GM12878 (cell line): ENCODE data around the gene COX17. TPM values are rescaled to one million over a fixed set of nuclear protein-coding genes. Genes with fewer than 3 reads are reported as not detected.

Experiments
- ATAC-seq: fragments of 200-7000 bp; cut with Tn5 transposase; 3 replicates; pipeline ENCODE4 v1.9.1; 2020; ENCODE audit warnings: mild to moderate bottlenecking, moderate library complexity
- BruUV-seq: library from RNA; stranded (reverse); fragments of 400-500 nt; replicated peaks from 2 replicates; lab custom pipeline; 2021; lab: Mats Ljungman, UMichigan
- CTCF ChIA-PET: fragments of 300-600 bp; sonication (Branson Sonifier 250); formaldehyde crosslinking; extraction: SDS; loops from one replicate; lab custom pipeline; 2021; ENCODE audit warnings: inconsistent platforms; lab: Yijun Ruan, JAX
- POLR2A ChIA-PET: fragments of 350-600 bp; formaldehyde crosslinking; extraction: SDS; loops from one replicate; lab custom pipeline; 2021; ENCODE audit warnings: inconsistent platforms; lab: Charles Lee
- RAD21 ChIA-PET: fragments of 300-600 bp; sonication (Branson Sonifier 250); formaldehyde crosslinking; loops from one replicate; lab custom pipeline; 2023; ENCODE audit warnings: antibody characterized with exemption; ENCODE audit not compliant: unreplicated experiment; lab: Charles Lee
- SMC1A ChIA-PET: fragments of 300-600 bp; sonication (Branson Sonifier 250); formaldehyde crosslinking; loops from one replicate; lab custom pipeline; 2023; ENCODE audit not compliant: unreplicated experiment, uncharacterized antibody; lab: Charles Lee
- DNase-seq: peaks from one replicate; pipeline ENCODE4 v3.0.0-alpha.2; 2011; ENCODE audit warnings: low read depth, low spot score
- FAIRE-seq: peaks from 3 replicates; lab custom pipeline; 2011; peaks lifted over from hg19 to GRCh38; lab: Jason Lieb, UNC
- H2AFZ ChIP-seq: 2 replicates; pipeline ENCODE4 v1.6.0; 2011; ENCODE audit warnings: low read depth, low read length, control low read depth; ENCODE audit not compliant: control insufficient read depth
- H3K27ac ChIP-seq: 2 replicates; pipeline ENCODE4 v1.5.1; 2011; ENCODE audit warnings: control low read depth; ENCODE audit not compliant: control insufficient read depth, insufficient read depth
- H3K27me3 ChIP-seq, 2 experiments: replicated peaks in 1 of 2; 2 replicates each; pipeline versions ENCODE4 v1.6.0 to v1.6.1; 2011; ENCODE audit warnings: low read length in 1 of 2; ENCODE audit not compliant: control insufficient read depth in 2 of 2, insufficient read depth in 2 of 2
- H3K36me3 ChIP-seq, 2 experiments: 2 replicates each; pipeline ENCODE4 v1.5.1; 2011; ENCODE audit warnings: low read length in 1 of 2; ENCODE audit not compliant: control insufficient read depth in 2 of 2, insufficient read depth in 2 of 2
- H3K4me1 ChIP-seq: 2 replicates; pipeline ENCODE4 v1.6.1; 2011; ENCODE audit warnings: mild to moderate bottlenecking, low read length, moderate library complexity, mixed read lengths; ENCODE audit not compliant: control insufficient read depth, insufficient read depth
- H3K4me2 ChIP-seq: 2 replicates; pipeline ENCODE4 v1.6.0; 2011; ENCODE audit warnings: control low read depth; ENCODE audit not compliant: control insufficient read depth, insufficient read depth
- H3K4me3 ChIP-seq: fragments of 200-600 bp; sonication (generic); 2 replicates; pipeline ENCODE4 v1.5.1; 2016
- H3K79me2 ChIP-seq: 2 replicates; pipeline ENCODE4 v1.6.0; 2011; ENCODE audit warnings: low read length; ENCODE audit not compliant: control insufficient read depth, insufficient read depth
- H3K9ac ChIP-seq: 2 replicates; pipeline ENCODE4 v1.8.0; 2011; ENCODE audit warnings: low read length, control low read depth, mixed read lengths; ENCODE audit not compliant: control insufficient read depth, insufficient read depth
- H3K9me3 ChIP-seq: replicated peaks from 3 replicates; pipeline ENCODE4 v1.5.1; 2011; ENCODE audit warnings: mild to moderate bottlenecking, low read length; ENCODE audit not compliant: control insufficient read depth, insufficient read depth
- H4K20me1 ChIP-seq: 2 replicates; pipeline ENCODE4 v1.6.0; 2011; ENCODE audit not compliant: control insufficient read depth, insufficient read depth
- CBX5 ChIP-seq: sonication (generic); IDR thresholded peaks from 2 replicates; pipeline ENCODE4 v1.6.1; 2016; ENCODE audit warnings: low read depth, moderate library complexity, mild to moderate bottlenecking, inconsistent platforms
- CREB1 ChIP-seq: IDR thresholded peaks from 2 replicates; pipeline ENCODE4 v1.6.1; 2012; ENCODE audit warnings: low read depth, mild to moderate bottlenecking, inconsistent platforms
- GABPA ChIP-seq: IDR thresholded peaks from 2 replicates; pipeline ENCODE4 v1.6.1; 2014; ENCODE audit warnings: antibody characterized with exemption, low read depth, mild to moderate bottlenecking, inconsistent platforms
- MTA3 ChIP-seq: IDR thresholded peaks from 2 replicates; pipeline ENCODE4 v1.6.1; 2012; ENCODE audit warnings: low read length, inconsistent platforms, borderline replicate concordance
- PBX3 ChIP-seq: IDR thresholded peaks from 2 replicates; pipeline ENCODE4 v1.6.1; 2011; ENCODE audit warnings: mild to moderate bottlenecking, low read depth, low read length, moderate library complexity; ENCODE audit not compliant: insufficient replicate concordance
- POLR2AphosphoS5 ChIP-seq: IDR thresholded peaks from 2 replicates; pipeline ENCODE4 v1.6.1; 2011; ENCODE audit warnings: mild to moderate bottlenecking, low read length, inconsistent platforms
- RB1 ChIP-seq: fragments of 450-650 bp; formaldehyde crosslinking; IDR thresholded peaks from 2 replicates; pipeline ENCODE4 v1.6.1; 2017; ENCODE audit warnings: mild to moderate bottlenecking, borderline replicate concordance
- RFX5 ChIP-seq: IDR thresholded peaks from 2 replicates; pipeline ENCODE4 v1.6.1; 2011; ENCODE audit warnings: low read depth, low read length, improper control_type of control experiment
- SIX5 ChIP-seq: IDR thresholded peaks from 2 replicates; pipeline ENCODE4 v1.6.1; 2011; ENCODE audit warnings: mild to moderate bottlenecking, low read depth, low read length, moderate library complexity; ENCODE audit not compliant: severe bottlenecking
- USF1 ChIP-seq: IDR thresholded peaks from 2 replicates; pipeline ENCODE4 v1.6.1; 2011; ENCODE audit warnings: borderline replicate concordance, low read depth, mild to moderate bottlenecking, moderate library complexity, mixed read lengths, low read length; ENCODE audit not compliant: insufficient read depth; ENCODE audit errors: extremely low read length
- WGBS: methylation state at CpG from one replicate; pipeline ENCODE4 v1.1.6; 2016; ENCODE audit warnings: low lambda C conversion rate; ENCODE audit not compliant: insufficient replicate concordance, insufficient coverage; ENCODE audit errors: missing lambda C conversion rate; 5-methylcytosine and 5-hydroxymethylcytosine counted together
- in situ Hi-C: fragments of 300-500 bp; cut with MboI; formaldehyde crosslinking; loops from 9 replicates; pipeline ENCODE4 v1.14.3; 2018; ENCODE audit warnings: mixed read lengths
- intact Hi-C: fragments of 100-400 bp; cut with micrococcal nuclease; formaldehyde crosslinking; loops from one replicate; pipeline ENCODE4 v1.14.2; 2022; ENCODE audit not compliant: unreplicated experiment
- polyA plus RNA-seq, 11 experiments: library from polyadenylated mRNA; depleted of rRNA in 4 of 11; unstranded in 6 of 11; stranded (reverse) in 5 of 11; fragments of >200 nt; fragmentation: Nextera tagmentation in 4 of 11; fragmentation: Illumina TruSeq in 1 of 11; extraction: Ambion mirVana in 4 of 11; extraction: Trizol in 1 of 11; gene quantifications; 1 replicate in 1 of 11; 2 replicates in 10 of 11; pipeline versions ENCODE4 v1.2.1 to v1.2.3, GENCODE V29; 2011 to 2016; ENCODE audit warnings: inconsistent platforms in 2 of 11, missing spikeins in 2 of 11, low read depth in 1 of 11
- total RNA-seq, 4 experiments: library from RNA; depleted of rRNA in 3 of 4; stranded (reverse); fragments of >200 nt in 3 of 4; fragmentation: Illumina TruSeq in 1 of 4; extraction: Trizol in 1 of 4; gene quantifications; 2 replicates each; pipeline versions ENCODE4 v1.2.1 to v1.2.3, GENCODE V29; 2013 to 2021

Gene COX17
- total and polyA plus RNA-seq, 10 of the 15 experiments (the other 5 are each of a cell fraction or from before 2014, with no cell fraction given) = 111 to 717 (median 243) TPM

- TF ChIP-seq CBX5 (no peak), CREB1 (0 out of 2 replicates have a peak, but pooled peaks have one; percentile 29), RFX5 (no peak), PBX3 (no peak), POLR2AphosphoS5 (no peak), USF1 (no peak), RB1 (no peak)
Observed at GRCh38 chr3:119697394-119697793, 20.2 kb upstream of the COX17 start (continued).

- DNase-seq = no peak
- no TSS peak for BruUV-seq
Observed at GRCh38 chr3:119695480-119695879, 18.3 kb upstream of the COX17 start.

More at GRCh38 chr3:119695480-119695879, 18.3 kb upstream of the COX17 start:
- CTCF ChIA-PET = interaction anchor here (1.0 to 11.0 kb wide), 7 partner anchors 9 to 812 kb away, joined by 3 to 167 read pairs (median 4); partner anchors contain the start of gene COX17
- POLR2A ChIA-PET = interaction anchor here (0.6 to 1.5 kb wide), 6 partner anchors 14 to 400 kb away, joined by 3 to 7 read pairs (median 3); partner anchors contain the start of genes CD80 and GSK3B
- 73% methylated on average over 2 of the region's 2 CpGs for WGBS
- H3K9ac ChIP-seq = no peak overlapping the region
- no peaks in the 10 kb centered on the region for H3K36me3 ChIP-seq
- H3K9me3 ChIP-seq = peaks cover 2% of the 10 kb centered on the region; the same call in 1 of the 3 replicates
- H3K79me2 ChIP-seq = no peaks in the 10 kb centered on the region
- no peak overlapping the region for H3K27ac ChIP-seq
- in situ Hi-C loops = loop anchor here (25.0 kb wide), 1 partner anchor 408 kb away; the partner anchor contains the start of gene ARHGAP31
- peaks cover 20% of the 10 kb centered on the region for H3K4me1 ChIP-seq
- no peak overlapping the region for H2AFZ ChIP-seq
- no peak overlapping the region for H3K4me3 ChIP-seq
- TF ChIP-seq MTA3 = no peak
- TF ChIP-seq GABPA = 0 out of 2 replicates have a peak, but pooled peaks have one; percentile 21
- TF ChIP-seq SIX5 = peak; percentile 3
- TF ChIP-seq, all 136 proteins: peak for 2
- ChIA-PET SMC1A (interaction anchor here (0.9 to 10.7 kb wide), 11 partner anchors 9 to 343 kb away, joined by 3 to 106 read pairs (median 4); no protein-coding TSS in a partner anchor), RAD21 (interaction anchor here (0.7 to 3.6 kb wide), 9 partner anchors 11 to 421 kb away, joined by 3 to 18 read pairs (median 4); no protein-coding TSS in a partner anchor)
- H3K27me3 ChIP-seq = no peaks in the 10 kb centered on the region
- intact Hi-C loops = no loop called here
- ATAC-seq (no peak), FAIRE-seq (no peak)
- H3K4me2 ChIP-seq = no peak overlapping the region
- H4K20me1 ChIP-seq = no peaks in the 10 kb centered on the region
